ENCODE measurements around the gene MIAT.
A peak's percentile ranks its signal among the peaks of the same experiment; 100 is the strongest.

MIAT gene

GRCh38 chr22:26677217-26677616 is 19.8 kb downstream of the MIAT start:
- Histone ChIP-seq H3K4me1 (ENCODE audit: insufficient read depth, insufficient read length) (peaks cover 9% of the 10 kb centered on the region), H3K9ac (ENCODE audit: insufficient read length, low read depth) (no peak overlapping the region), H3K9me3 (ENCODE audit: insufficient read depth, low read length) (no peaks in the 10 kb centered on the region), H3K4me3 (ENCODE audit: insufficient read length, low read depth) (no peak overlapping the region), H3K36me3 (ENCODE audit: insufficient read depth, insufficient read length, low read length) (peaks cover 10% of the 10 kb centered on the region), H3K27me3 (ENCODE audit: insufficient read depth, insufficient read length) (no peaks in the 10 kb centered on the region)
- no peak for DNase-seq (ENCODE audit: low read depth, low spot score)
- TF ChIP-seq ZNF274 (IDR thresholded peaks at IDR 0.05; ENCODE audit: low read depth, low read length) (no peak), SUZ12 (IDR thresholded peaks at IDR 0.05; ENCODE audit: extremely low read depth, insufficient read depth, insufficient read length) (no peak), YY1 (IDR thresholded peaks at IDR 0.05; ENCODE audit: insufficient read depth, insufficient read length) (no peak)

DNA sequence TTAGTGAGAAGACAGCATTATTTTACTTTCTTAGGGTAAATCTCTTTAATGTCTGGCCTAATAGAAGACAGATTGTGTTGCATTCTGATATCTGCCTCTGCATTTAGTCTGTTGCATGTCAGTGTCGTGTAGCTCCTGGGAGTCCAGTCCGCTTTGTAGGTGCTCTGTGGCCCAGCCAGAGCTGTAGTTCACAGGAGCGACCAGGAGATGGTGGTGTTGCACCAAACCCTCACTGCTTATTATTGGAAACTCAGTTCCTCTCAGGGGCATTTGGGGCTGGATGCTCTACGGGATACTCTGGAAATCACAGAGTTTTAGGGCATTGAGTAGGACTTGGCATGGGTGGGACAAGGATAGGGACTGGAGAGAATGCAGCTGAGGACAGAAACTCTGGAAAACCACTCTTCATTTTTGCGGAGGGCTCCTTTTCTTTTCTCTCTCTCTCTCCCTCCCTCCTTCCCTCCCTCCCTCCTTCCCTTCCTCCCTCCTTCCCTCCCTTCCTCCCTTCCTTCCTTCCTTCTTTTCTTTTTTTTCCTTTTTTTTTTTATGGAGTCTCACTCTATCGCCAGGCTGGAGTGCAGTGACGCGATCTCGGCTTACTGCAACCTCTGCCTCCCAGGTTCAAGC is 21.7 kb downstream of the MIAT start:
- H3K9ac ChIP-seq (ENCODE audit: insufficient read length, low read depth), result no peak overlapping the region
- H3K36me3 ChIP-seq (ENCODE audit: insufficient read depth, insufficient read length, low read length), result peaks cover 10% of the 10 kb centered on the region
- TF ChIP-seq ZNF274 (IDR thresholded peaks at IDR 0.05; ENCODE audit: low read depth, low read length), result no peak
- H3K27me3 ChIP-seq (ENCODE audit: insufficient read depth, insufficient read length), result no peaks in the 10 kb centered on the region
- no peak overlapping the region for H3K4me3 ChIP-seq (ENCODE audit: insufficient read length, low read depth)
- H3K9me3 ChIP-seq (ENCODE audit: insufficient read depth, low read length), result no peaks in the 10 kb centered on the region
- H3K4me1 ChIP-seq (ENCODE audit: insufficient read depth, insufficient read length), result peaks cover 7% of the 10 kb centered on the region
- DNase-seq (ENCODE audit: low read depth, low spot score), result peak; percentile 63

GRCh38 chr22:26680485-26680884 is 23.1 kb downstream of the MIAT start:
- H3K36me3 ChIP-seq (ENCODE audit: insufficient read depth, insufficient read length, low read length), result peaks cover 5% of the 10 kb centered on the region
- H3K9ac ChIP-seq (ENCODE audit: insufficient read length, low read depth), result no peak overlapping the region
- H3K9me3 ChIP-seq (ENCODE audit: insufficient read depth, low read length), result no peaks in the 10 kb centered on the region
- H3K4me3 ChIP-seq (ENCODE audit: insufficient read length, low read depth), result no peak overlapping the region
- TF ChIP-seq SUZ12 (IDR thresholded peaks at IDR 0.05; ENCODE audit: extremely low read depth, insufficient read depth, insufficient read length) (no peak), ZNF274 (IDR thresholded peaks at IDR 0.05; ENCODE audit: low read depth, low read length) (no peak), YY1 (IDR thresholded peaks at IDR 0.05; ENCODE audit: insufficient read depth, insufficient read length) (no peak)
- no peak for DNase-seq (ENCODE audit: low read depth, low spot score)
- H3K4me1 ChIP-seq (ENCODE audit: insufficient read depth, insufficient read length), result peaks cover 7% of the 10 kb centered on the region
- H3K27me3 ChIP-seq (ENCODE audit: insufficient read depth, insufficient read length), result no peaks in the 10 kb centered on the region

- TF ChIP-seq YY1 (IDR thresholded peaks at IDR 0.05; ENCODE audit: insufficient read depth, insufficient read length), result peak; percentile 26
- TF ChIP-seq ZNF274 (IDR thresholded peaks at IDR 0.05; ENCODE audit: low read depth, low read length), result no peak
- Histone ChIP-seq H3K4me1 (ENCODE audit: insufficient read depth, insufficient read length) (peaks cover 7% of the 10 kb centered on the region), H3K9ac (ENCODE audit: insufficient read length, low read depth) (no peak overlapping the region), H3K36me3 (ENCODE audit: insufficient read depth, insufficient read length, low read length) (peaks cover 5% of the 10 kb centered on the region), H3K9me3 (ENCODE audit: insufficient read depth, low read length) (no peaks in the 10 kb centered on the region), H3K27me3 (ENCODE audit: insufficient read depth, insufficient read length) (no peaks in the 10 kb centered on the region), H3K4me3 (ENCODE audit: insufficient read length, low read depth) (no peak overlapping the region)
- peak; percentile 75 for DNase-seq (ENCODE audit: low read depth, low spot score)
Measured at GRCh38 chr22:26681395-26681821, 24.0 kb downstream of the MIAT start.

DNA sequence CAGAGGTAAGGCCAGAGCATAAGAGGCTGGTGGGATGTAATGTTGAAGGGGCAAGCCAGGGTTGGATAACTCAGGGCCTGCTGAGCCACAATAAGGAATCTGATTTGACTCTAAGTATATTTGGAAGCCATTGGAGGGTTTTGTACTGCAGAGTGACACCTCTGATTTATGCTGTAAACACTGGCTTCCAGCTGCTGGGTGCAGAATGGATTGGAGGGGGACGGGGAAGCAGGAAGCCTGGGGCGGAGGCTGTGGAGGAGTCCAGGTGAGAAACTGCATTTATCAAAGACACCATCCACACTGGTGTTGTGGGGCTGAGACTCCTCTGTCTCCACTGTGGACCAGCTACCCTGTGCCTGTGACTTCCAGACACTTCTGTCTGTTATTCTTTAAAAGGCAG is 26.8 kb downstream of the MIAT start:
- H3K4me1 ChIP-seq (ENCODE audit: insufficient read depth, insufficient read length), result peaks cover 8% of the 10 kb centered on the region
- TF ChIP-seq SUZ12 (IDR thresholded peaks at IDR 0.05; ENCODE audit: extremely low read depth, insufficient read depth, insufficient read length), result no peak
- TF ChIP-seq ZNF274 (IDR thresholded peaks at IDR 0.05; ENCODE audit: low read depth, low read length), result no peak
- TF ChIP-seq YY1 (IDR thresholded peaks at IDR 0.05; ENCODE audit: insufficient read depth, insufficient read length), result no peak
- H3K9me3 ChIP-seq (ENCODE audit: insufficient read depth, low read length), result peaks cover 7% of the 10 kb centered on the region; the same call in 1 of the 2 replicates
- no peaks in the 10 kb centered on the region for H3K27me3 ChIP-seq (ENCODE audit: insufficient read depth, insufficient read length)
- H3K9ac ChIP-seq (ENCODE audit: insufficient read length, low read depth), result no peak overlapping the region
- H3K36me3 ChIP-seq (ENCODE audit: insufficient read depth, insufficient read length, low read length), result peaks cover 5% of the 10 kb centered on the region
- no peak for DNase-seq (ENCODE audit: low read depth, low spot score)
- H3K4me3 ChIP-seq (ENCODE audit: insufficient read length, low read depth), result no peak overlapping the region

- H3K9me3 ChIP-seq (ENCODE audit: insufficient read depth, low read length), result peaks cover 7% of the 10 kb centered on the region; the same call in 1 of the 2 replicates
- H3K27me3 ChIP-seq (ENCODE audit: insufficient read depth, insufficient read length), result no peaks in the 10 kb centered on the region
- H3K36me3 ChIP-seq (ENCODE audit: insufficient read depth, insufficient read length, low read length), result no peaks in the 10 kb centered on the region
- no peak overlapping the region for H3K9ac ChIP-seq (ENCODE audit: insufficient read length, low read depth)
- TF ChIP-seq SUZ12 (IDR thresholded peaks at IDR 0.05; ENCODE audit: extremely low read depth, insufficient read depth, insufficient read length) (no peak), YY1 (IDR thresholded peaks at IDR 0.05; ENCODE audit: insufficient read depth, insufficient read length) (no peak), ZNF274 (IDR thresholded peaks at IDR 0.05; ENCODE audit: low read depth, low read length) (no peak)
- no peak overlapping the region for H3K4me3 ChIP-seq (ENCODE audit: insufficient read length, low read depth)
- no peak for DNase-seq (ENCODE audit: low read depth, low spot score)
- peaks cover 11% of the 10 kb centered on the region for H3K4me1 ChIP-seq (ENCODE audit: insufficient read depth, insufficient read length)
Measured at GRCh38 chr22:26685601-26686000, 28.2 kb downstream of the MIAT start.

GRCh38 chr22:26687439-26687838 is 30.1 kb downstream of the MIAT start:
- no peaks in the 10 kb centered on the region for H3K36me3 ChIP-seq (ENCODE audit: insufficient read depth, insufficient read length, low read length)
- no peak for DNase-seq (ENCODE audit: low read depth, low spot score)
- TF ChIP-seq YY1 (IDR thresholded peaks at IDR 0.05; ENCODE audit: insufficient read depth, insufficient read length) (no peak), ZNF274 (IDR thresholded peaks at IDR 0.05; ENCODE audit: low read depth, low read length) (no peak), SUZ12 (IDR thresholded peaks at IDR 0.05; ENCODE audit: extremely low read depth, insufficient read depth, insufficient read length) (no peak)

More at GRCh38 chr22:26687439-26687838, 30.1 kb downstream of the MIAT start:
- Histone ChIP-seq H3K9ac (ENCODE audit: insufficient read length, low read depth) (no peak overlapping the region), H3K9me3 (ENCODE audit: insufficient read depth, low read length) (peaks cover 7% of the 10 kb centered on the region; the same call in 1 of the 2 replicates), H3K4me1 (ENCODE audit: insufficient read depth, insufficient read length) (peaks cover 4% of the 10 kb centered on the region), H3K4me3 (ENCODE audit: insufficient read length, low read depth) (no peak overlapping the region), H3K27me3 (ENCODE audit: insufficient read depth, insufficient read length) (no peaks in the 10 kb centered on the region)
